Ishikawa (cell line): ENCODE data around the gene AUTS2.

Experiments
- CEBPB ChIP-seq: IDR thresholded peaks from 2 replicates; pipeline ENCODE4 v1.6.1; 2012
- CREB1 ChIP-seq: IDR thresholded peaks from 2 replicates; pipeline ENCODE4 v1.6.1; 2012; ENCODE audit warnings: low read depth
- EGR1 ChIP-seq: IDR thresholded peaks from 2 replicates; pipeline ENCODE4 v1.6.1; 2012
- EP300 ChIP-seq: IDR thresholded peaks from 2 replicates; pipeline ENCODE4 v1.6.1; 2012; ENCODE audit warnings: borderline replicate concordance
- FOXM1 ChIP-seq: IDR thresholded peaks from 2 replicates; pipeline ENCODE4 v1.6.1; 2012; ENCODE audit warnings: low read depth, borderline replicate concordance
- MAX ChIP-seq: IDR thresholded peaks from 2 replicates; pipeline ENCODE4 v1.6.1; 2012
- NFIC ChIP-seq: IDR thresholded peaks from 2 replicates; pipeline ENCODE4 v1.6.1; 2012
- RAD21 ChIP-seq: IDR thresholded peaks from 2 replicates; pipeline ENCODE4 v1.6.1; 2012; ENCODE audit warnings: low read depth
- TAF1 ChIP-seq: IDR thresholded peaks from 2 replicates; pipeline ENCODE4 v1.6.1; 2012; ENCODE audit warnings: low read depth, mild to moderate bottlenecking
- TCF12 ChIP-seq: IDR thresholded peaks from 2 replicates; pipeline ENCODE4 v1.6.1; 2012; ENCODE audit warnings: low read depth
- TEAD4 ChIP-seq: IDR thresholded peaks from 2 replicates; pipeline ENCODE4 v1.6.1; 2012
- YY1 ChIP-seq: IDR thresholded peaks from 2 replicates; pipeline ENCODE4 v1.6.1; 2012; ENCODE audit warnings: low read depth
- ZBTB7A ChIP-seq: IDR thresholded peaks from 2 replicates; pipeline ENCODE4 v1.6.1; 2012; ENCODE audit warnings: low read depth
- TF ChIP-seq, protein P1 (sequence below): IDR thresholded peaks from 2 replicates; pipeline ENCODE4 v1.6.1; 2012
- TF ChIP-seq, protein P2 (sequence below): IDR thresholded peaks from 2 replicates; pipeline ENCODE4 v1.6.1; 2012; ENCODE audit warnings: low read depth, mild to moderate bottlenecking

Gene AUTS2

DNA sequence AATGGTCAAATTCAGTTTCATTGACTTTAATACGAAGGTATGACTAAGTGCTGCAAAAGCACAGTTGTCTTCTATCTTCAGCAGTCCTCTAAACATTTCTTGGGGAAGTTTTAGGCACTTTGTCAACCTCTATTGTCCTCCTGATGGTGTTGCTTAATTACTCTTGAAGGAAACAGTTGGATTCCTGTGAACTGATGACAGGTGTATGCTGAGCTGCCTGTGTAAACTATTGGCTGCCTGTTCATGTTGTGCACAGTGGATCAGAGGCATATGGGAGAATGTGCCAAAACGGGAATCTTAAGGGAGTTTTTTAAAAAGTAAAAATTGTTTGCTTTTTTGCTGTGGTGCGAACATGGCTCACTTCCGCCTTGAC lies 221.0 kb downstream of the AUTS2 start:
- no peak for TF ChIP-seq FOXM1
- no peak for TF ChIP-seq MAX
- no peak for TF ChIP-seq YY1
- TF ChIP-seq TEAD4, result no peak
- TF ChIP-seq, protein P1, sequence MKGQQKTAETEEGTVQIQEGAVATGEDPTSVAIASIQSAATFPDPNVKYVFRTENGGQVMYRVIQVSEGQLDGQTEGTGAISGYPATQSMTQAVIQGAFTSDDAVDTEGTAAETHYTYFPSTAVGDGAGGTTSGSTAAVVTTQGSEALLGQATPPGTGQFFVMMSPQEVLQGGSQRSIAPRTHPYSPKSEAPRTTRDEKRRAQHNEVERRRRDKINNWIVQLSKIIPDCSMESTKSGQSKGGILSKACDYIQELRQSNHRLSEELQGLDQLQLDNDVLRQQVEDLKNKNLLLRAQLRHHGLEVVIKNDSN, result no peak
- TF ChIP-seq, protein P2, sequence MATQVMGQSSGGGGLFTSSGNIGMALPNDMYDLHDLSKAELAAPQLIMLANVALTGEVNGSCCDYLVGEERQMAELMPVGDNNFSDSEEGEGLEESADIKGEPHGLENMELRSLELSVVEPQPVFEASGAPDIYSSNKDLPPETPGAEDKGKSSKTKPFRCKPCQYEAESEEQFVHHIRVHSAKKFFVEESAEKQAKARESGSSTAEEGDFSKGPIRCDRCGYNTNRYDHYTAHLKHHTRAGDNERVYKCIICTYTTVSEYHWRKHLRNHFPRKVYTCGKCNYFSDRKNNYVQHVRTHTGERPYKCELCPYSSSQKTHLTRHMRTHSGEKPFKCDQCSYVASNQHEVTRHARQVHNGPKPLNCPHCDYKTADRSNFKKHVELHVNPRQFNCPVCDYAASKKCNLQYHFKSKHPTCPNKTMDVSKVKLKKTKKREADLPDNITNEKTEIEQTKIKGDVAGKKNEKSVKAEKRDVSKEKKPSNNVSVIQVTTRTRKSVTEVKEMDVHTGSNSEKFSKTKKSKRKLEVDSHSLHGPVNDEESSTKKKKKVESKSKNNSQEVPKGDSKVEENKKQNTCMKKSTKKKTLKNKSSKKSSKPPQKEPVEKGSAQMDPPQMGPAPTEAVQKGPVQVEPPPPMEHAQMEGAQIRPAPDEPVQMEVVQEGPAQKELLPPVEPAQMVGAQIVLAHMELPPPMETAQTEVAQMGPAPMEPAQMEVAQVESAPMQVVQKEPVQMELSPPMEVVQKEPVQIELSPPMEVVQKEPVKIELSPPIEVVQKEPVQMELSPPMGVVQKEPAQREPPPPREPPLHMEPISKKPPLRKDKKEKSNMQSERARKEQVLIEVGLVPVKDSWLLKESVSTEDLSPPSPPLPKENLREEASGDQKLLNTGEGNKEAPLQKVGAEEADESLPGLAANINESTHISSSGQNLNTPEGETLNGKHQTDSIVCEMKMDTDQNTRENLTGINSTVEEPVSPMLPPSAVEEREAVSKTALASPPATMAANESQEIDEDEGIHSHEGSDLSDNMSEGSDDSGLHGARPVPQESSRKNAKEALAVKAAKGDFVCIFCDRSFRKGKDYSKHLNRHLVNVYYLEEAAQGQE, result no peak
- no peak for TF ChIP-seq TAF1

GRCh38 chr7:69820479-69821192 lies 222.4 kb downstream of the AUTS2 start:
- no peak for TF ChIP-seq RAD21
- no peak for TF ChIP-seq TEAD4
- TF ChIP-seq YY1, result no peak
- no peak for TF ChIP-seq FOXM1
- no peak for TF ChIP-seq ZBTB7A
- TF ChIP-seq TCF12, result no peak
- TF ChIP-seq, protein P1, result no peak
- no peak for TF ChIP-seq CEBPB

DNA sequence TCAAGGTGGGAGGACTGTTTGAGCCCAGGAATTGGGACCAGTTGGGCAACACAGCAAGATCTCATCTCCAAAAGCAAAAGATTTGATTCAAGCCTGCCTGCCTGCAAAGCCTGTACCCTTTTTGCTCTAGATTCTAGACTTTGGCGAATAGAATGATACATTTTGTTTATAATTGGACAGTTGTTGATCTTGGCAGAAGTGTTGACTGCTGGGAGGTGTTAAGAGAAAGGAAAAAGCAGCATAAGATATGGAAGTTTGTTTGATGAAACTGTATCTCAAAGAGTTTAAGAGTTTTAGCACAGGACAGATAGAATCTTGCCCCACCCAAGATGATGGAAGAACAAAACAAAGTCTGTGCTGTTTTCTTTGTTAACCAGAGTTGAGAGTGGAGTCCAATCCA lies 224.1 kb downstream of the AUTS2 start:
- TF ChIP-seq EGR1 (no peak), RAD21 (no peak), NFIC (no peak)
- TF ChIP-seq, protein P1, result no peak

- TF ChIP-seq EP300 (no peak), FOXM1 (no peak)
These were observed 225.0 kb downstream of the AUTS2 start for GRCh38 chr7:69823151-69823744.

GRCh38 chr7:69825113-69825972 lies 227.1 kb downstream of the AUTS2 start:
- TF ChIP-seq MAX, result no peak
- TF ChIP-seq TAF1, result no peak
- no peak for TF ChIP-seq RAD21
- no peak for TF ChIP-seq EGR1
- TF ChIP-seq TCF12, result no peak
- no peak for TF ChIP-seq FOXM1
- TF ChIP-seq EP300, result no peak

- TF ChIP-seq, protein P1, result no peak
- TF ChIP-seq EP300 (no peak), TAF1 (no peak), EGR1 (no peak), TEAD4 (no peak), NFIC (no peak), MAX (no peak), CEBPB (no peak), ZBTB7A (no peak), FOXM1 (no peak), TCF12 (no peak), RAD21 (no peak), YY1 (no peak), CREB1 (no peak)
- TF ChIP-seq, protein P2, result no peak
These were observed 228.0 kb downstream of the AUTS2 start for GRCh38 chr7:69826283-69826682.
